Omental fat pad (tissue), 4 donors: ENCODE measurements around the gene PDE3A. TPM values are rescaled to one million over a fixed set of nuclear protein-coding genes. Genes with fewer than 3 reads are reported as not detected.

Experiments
- ATAC-seq: fragments of 150-250 bp; one replicate; pipeline ENCODE4 v1.9.1; 2016; ENCODE audit warnings: mild to moderate bottlenecking, moderate library complexity; ENCODE audit not compliant: low FRiP score
- DNase-seq: peaks from one replicate; pipeline ENCODE4 v3.0.0-alpha.2; 2019; ENCODE audit warnings: low spot score
- CTCF ChIP-seq, 3 donors: fragments of 450-650 bp; IDR thresholded peaks; one replicate each; pipeline ENCODE4 v1.5.1; 2016 to 2017; ENCODE audit warnings: antibody characterized with exemption in 3 of 3, mild to moderate bottlenecking in 3 of 3, moderate library complexity in 2 of 3
- total RNA-seq, 4 donors: library from RNA; depleted of rRNA; stranded (reverse); fragments of >200 nt; gene quantifications; one replicate each; pipeline ENCODE4 v1.1.0, GENCODE V29; 2016

PDE3A gene
- total RNA-seq, 4 donors from 2014 or later: 10.9 to 18.6 (median 13.7) TPM

- DNase-seq (no peak), ATAC-seq (no peak)
- no peak for TF ChIP-seq CTCF (IDR thresholded peaks at IDR 0.05)
These were observed 126.5 kb downstream of the PDE3A start for GRCh38 chr12:20494851-20495250.

GRCh38 chr12:20495997-20496396 lies 127.7 kb downstream of the PDE3A start:
- no peak for DNase-seq
- TF ChIP-seq CTCF (IDR thresholded peaks at IDR 0.05): no peak
- no peak for ATAC-seq

GRCh38 chr12:20497707-20498106 lies 129.4 kb downstream of the PDE3A start:
- no peak for TF ChIP-seq CTCF (IDR thresholded peaks at IDR 0.05)
- no peak for ATAC-seq
- DNase-seq: no peak

- TF ChIP-seq CTCF (IDR thresholded peaks at IDR 0.05): no peak
- no peak for ATAC-seq
- no peak for DNase-seq
These were observed 133.6 kb downstream of the PDE3A start for GRCh38 chr12:20501958-20502357.

- TF ChIP-seq CTCF (IDR thresholded peaks at IDR 0.05): no peak
- DNase-seq (no peak), ATAC-seq (no peak)
These were observed 135.5 kb downstream of the PDE3A start for GRCh38 chr12:20503858-20504257.

- ATAC-seq (no peak), DNase-seq (no peak)
- TF ChIP-seq CTCF (IDR thresholded peaks at IDR 0.05): no peak
These were observed 136.7 kb downstream of the PDE3A start for GRCh38 chr12:20505056-20505455.

GRCh38 chr12:20507056-20507455 lies 138.7 kb downstream of the PDE3A start:
- DNase-seq: no peak
- ATAC-seq: no peak
- TF ChIP-seq CTCF (IDR thresholded peaks at IDR 0.05): no peak
